ENCODE results near the gene SESN3.
"Not testable (repeated sequence)": the region's sequence is repeated elsewhere in the genome, so short reads cannot be mapped to it uniquely, and the experiment has no call there.

Gene SESN3

GRCh38 chr11:95219599-95219998, 11.4 kb downstream of the SESN3 start:
- no peak for DNase-seq (ENCODE audit: low spot score)

DNA sequence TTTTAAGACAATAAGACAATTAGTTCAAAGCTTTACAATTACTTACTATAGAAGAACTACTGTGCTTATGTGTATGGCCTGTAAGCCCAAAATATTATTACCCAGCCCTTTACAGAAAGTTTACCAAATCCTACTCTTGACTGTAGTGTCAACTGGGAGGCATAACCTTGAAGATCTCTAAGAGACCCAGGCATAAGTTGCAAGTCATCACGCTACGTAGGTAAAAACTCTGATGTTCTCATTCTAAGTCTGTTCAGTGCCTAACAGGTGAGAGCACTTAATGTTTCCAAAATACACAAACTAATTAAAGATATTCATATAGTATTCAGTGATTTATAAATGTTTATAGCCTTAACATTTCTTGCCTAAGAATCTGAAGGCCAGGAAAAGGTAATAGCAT, 12.9 kb downstream of the SESN3 start:
- DNase-seq (ENCODE audit: low spot score), result no peak

DNA sequence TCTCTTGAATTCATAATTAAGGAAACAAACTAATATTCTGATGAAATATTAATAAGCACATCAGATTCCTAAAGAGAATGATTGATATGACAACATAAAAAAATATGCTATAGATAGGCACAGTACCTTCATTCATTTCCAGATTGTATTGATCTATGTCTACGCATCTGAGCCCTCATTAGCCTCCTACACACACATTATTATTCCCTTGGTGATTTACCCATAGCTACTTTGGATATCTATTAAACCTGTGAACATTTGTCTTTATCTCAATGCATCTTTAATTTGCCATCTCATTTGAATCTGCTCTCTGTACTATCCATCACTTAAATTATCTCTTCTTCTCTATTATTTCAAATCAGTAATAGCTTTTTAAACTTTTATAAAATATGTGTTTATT, 18.4 kb downstream of the SESN3 start:
- no peak for DNase-seq (ENCODE audit: low spot score)

DNA sequence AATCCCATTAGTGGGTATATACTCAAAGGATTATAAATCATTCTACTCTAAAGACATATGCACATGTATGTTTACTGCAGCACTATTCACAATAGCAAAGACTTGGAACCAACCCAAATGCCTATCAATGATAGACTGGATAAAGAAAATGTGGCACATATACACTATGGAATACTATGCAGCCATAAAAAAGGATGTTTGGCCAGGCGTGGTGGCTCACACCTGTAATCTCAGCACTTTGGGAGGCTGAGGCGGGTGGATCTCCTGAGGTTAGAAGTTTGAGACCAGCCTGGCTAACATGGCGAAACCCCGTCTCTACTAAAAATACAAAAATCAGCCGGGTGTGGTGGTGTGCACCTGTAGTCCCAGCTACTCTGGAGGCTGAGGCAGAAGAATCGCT, 21.5 kb downstream of the SESN3 start:
- not testable (repeated sequence) for DNase-seq (ENCODE audit: low spot score)

DNA sequence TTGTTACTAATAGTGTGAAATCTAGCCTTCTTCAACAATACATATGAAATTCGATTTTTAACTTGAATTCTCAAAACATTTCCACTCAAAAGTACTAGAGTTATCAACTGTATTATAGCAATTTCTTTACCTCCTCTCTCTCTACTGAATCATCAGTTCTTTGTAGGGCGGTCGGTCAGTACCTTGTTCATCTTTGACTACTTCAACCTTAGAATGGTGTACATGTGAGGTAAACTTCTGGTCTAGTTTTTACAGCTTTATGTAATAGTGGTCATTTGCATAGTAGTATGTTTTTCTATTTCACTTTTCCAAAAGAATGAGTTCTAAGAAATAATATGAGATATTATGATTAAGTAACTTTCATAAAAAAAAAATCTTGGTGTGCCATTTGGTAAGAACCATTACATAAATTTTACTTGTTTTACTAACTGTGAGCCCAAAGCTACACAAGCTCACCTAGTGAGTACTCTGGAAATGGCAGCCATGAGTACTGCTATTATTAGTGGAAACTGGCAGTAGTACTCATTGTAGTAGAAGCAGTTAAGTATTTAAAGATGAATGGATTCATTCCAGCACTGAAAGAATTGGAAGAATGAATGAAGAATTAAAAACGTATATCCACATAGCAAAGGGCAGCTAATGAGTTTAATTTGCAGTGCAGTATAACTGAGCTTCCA, 30.1 kb downstream of the SESN3 start:
- no peak for DNase-seq (ENCODE audit: low spot score)

DNA sequence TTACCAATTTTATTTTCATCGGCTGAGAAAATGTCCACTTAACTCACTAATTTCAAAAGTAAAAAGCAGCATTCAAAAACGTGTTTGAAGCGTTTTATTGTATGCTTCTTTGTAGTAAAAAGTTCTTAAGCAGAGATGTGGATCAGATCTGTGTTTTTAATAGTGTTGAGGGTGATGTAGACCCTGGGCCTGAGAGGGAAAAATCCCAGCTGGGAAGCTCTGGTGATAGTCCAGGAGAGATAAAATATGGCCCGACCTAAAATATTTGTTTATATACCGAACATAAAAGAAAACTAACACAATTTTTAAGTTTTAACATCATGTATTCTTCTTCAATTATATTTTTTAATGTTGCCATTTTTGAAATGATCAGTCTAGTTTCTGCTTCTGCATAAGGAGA, 35.2 kb downstream of the SESN3 start:
- DNase-seq (ENCODE audit: low spot score), result no peak

DNA sequence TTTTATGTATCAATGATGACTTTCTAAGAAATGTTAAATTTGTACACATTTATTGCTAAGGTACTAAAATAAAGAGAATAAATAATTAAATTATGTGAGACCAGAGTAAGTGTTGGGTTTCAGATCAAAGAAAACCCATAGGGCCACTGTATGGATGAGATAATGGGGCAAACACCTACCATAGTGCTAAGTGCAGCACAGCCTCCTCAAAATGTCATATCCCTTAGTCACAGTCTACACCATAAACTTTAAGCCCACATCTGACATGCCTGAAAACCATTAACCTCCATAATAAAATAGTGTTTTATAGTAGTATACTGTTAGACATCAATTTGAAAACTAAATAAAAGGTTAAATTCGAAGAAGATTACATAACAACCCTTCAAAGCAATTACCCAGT, 37.5 kb downstream of the SESN3 start:
- peak; percentile 25 for DNase-seq (ENCODE audit: low spot score)

- DNase-seq (ENCODE audit: low spot score), result no peak
These were observed 38.3 kb downstream of the SESN3 start for GRCh38 chr11:95192717-95193116.

DNA sequence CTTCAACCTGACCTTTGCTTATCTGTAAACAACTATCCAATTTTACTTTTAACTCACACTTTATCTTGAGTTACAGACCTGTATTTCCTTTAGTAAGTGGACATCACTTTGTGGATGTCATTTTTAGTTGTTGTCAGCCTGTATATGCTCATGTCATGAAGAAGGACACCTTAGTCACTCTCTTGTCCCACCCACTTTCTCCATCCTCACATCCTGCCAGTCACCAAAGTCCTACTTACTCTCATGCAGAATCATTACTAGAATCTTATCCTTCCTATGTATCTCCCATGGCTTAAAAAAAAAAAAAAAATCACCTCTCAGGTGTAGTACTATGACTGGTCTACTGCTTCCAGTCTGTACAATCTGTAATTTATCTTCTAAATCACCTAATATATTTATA, 43.3 kb downstream of the SESN3 start:
- no peak for DNase-seq (ENCODE audit: low spot score)

- DNase-seq (ENCODE audit: low spot score), result no peak
These were observed 48.6 kb downstream of the SESN3 start for GRCh38 chr11:95182397-95182796.

DNA sequence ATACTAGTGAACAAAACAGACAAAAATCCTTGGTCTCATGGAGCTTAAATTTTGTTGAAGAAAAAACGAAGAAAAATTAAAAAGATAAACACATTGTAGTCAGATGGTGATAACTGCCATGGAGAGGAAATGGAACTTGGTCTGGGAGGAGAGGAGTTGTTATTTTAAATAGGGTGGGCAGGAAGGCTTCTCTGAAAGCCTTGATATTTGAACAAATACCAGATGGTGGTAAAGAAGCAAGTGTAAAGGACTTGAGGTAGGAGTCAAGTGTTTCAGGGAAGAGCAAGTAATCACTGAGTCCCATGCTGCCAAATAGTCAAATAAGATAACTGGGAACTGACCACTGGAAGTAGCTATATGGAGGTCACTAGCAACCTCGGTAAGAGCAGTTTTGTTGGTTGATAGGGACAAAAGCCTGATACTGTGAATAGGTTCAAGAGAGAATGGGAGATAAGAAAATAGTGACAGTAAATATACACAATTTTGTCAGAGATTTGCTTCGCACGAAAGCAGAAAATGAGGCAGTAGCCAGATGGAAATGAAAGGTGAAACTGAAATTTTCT, 55.1 kb downstream of the SESN3 start:
- DNase-seq (ENCODE audit: low spot score), result no peak

- no peak for DNase-seq (ENCODE audit: low spot score)
These were observed 60.7 kb downstream of the SESN3 start for GRCh38 chr11:95170294-95170693.

DNA sequence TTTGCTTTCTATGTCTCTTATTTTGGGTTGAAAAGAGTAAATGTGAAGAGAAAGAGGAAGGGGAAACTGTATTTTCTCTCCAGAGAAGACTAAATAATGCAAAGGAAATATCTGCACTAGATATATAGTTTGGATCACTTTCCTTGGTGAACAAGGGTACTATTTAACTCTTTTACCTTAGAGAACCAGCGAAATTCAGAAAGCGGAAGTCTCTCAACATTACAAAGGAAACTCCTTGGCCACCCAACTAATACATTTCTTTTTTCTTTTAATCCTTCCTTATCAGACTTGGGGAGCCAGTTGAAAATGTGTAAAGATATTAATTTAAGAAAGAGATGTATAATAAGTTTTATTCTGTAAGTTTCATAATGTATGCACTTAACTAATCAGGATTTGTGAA, 64.2 kb downstream of the SESN3 start:
- DNase-seq (ENCODE audit: low spot score), result no peak

GRCh38 chr11:95165638-95166037, 65.4 kb downstream of the SESN3 start:
- DNase-seq (ENCODE audit: low spot score), result no peak

DNA sequence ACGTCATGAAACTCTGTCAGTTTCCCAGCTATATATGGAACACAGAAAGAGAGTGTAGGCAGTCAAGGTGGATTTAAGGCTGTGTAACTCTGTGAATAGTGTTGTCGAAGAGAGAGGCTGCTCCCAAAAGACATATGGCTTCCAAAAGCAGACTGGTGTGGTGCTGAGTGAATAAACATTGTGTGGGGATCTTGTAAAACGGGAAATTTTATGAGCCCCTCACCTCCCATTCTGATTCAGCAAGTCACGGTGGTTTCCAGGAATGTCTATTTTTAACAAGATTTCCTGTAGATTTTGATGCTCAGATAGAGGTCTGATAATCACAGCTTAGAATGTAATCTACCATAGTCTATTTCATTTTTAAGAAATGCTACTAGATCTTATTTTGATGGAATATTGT, 67.9 kb downstream of the SESN3 start:
- DNase-seq (ENCODE audit: low spot score), result no peak

DNA sequence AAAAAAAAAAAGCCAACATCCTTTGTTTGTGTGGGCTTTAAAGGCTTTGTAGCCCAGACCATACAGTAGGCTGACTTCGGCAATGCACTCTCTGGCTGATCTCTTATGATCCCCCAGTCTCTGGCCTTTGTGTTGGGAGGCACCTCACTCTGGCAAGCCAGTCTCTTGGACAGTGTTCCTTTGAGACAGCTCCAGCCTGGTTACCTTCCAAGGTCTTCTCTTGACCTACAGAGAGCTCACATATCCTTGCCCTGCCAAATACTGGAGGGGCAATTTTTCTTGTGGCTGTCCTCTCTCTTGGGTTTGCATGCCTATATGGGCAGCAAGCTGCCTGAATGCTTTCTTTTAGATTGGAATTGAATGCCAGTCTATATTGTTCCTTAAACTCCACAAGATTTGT, 69.8 kb downstream of the SESN3 start:
- no peak for DNase-seq (ENCODE audit: low spot score)

DNA sequence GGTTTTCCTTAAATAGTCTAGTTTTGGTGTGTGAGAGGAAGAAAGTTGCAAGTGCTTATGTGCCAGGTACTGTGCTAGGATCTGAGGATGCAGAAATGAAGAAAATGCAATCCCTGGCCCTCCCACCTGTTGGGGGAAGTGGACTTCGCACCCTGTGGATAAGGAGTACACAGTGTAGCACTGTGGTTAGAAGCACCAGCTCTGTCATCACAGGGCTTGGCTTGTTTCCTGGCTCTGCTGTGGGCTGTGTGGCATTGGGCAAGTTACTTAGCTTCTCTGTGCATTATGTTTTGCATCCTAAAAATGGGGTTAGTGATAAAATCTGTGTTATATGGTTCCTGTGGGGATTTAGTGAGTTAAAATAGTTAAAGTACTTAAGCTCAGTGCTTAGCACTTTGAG, 73.2 kb downstream of the SESN3 start:
- DNase-seq (ENCODE audit: low spot score), result no peak

GRCh38 chr11:95156916-95157541, 74.0 kb downstream of the SESN3 start:
- no peak for DNase-seq (ENCODE audit: low spot score)

- DNase-seq (ENCODE audit: low spot score), result no peak
These were observed 74.8 kb downstream of the SESN3 start for GRCh38 chr11:95156133-95156721.

DNA sequence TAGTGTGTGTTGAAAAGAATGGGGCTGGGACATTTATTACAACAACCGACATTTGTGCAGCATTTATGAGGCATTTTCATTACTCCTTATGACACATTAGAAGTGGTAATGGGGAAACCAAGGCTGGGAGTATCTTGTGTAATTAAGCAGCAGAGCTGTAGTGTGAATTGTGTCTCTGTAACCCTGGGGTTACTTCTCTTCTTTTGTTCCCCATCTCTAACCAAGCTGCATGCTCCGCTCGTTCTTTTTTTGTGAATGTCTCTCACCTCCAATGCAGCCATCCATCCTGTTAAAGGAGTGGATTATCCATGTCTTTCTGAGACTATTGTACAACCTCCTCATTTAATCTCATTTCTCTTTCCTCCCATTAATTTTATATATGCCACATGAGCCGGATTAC, 75.6 kb downstream of the SESN3 start:
- no peak for DNase-seq (ENCODE audit: low spot score)

DNA sequence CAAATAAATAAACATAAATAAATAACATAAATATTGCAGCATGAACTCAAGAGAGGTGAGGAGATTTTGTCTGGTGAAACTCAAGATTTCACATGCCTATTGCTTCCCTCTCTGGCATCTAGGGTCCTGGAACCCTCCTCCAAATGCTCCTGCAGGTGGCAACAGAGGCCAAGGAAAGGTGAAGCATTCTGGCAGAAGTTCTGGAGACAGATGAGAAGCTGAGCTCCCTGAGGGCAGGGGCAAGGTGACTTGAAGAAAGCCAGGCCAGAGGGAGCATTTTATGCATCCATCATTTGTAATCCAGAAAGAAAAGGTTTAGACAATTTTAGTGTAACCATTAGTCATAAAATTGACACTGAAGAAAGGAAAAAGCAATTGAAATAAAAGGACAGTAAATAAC, 76.5 kb downstream of the SESN3 start:
- DNase-seq (ENCODE audit: low spot score), result peak; percentile 56

DNA sequence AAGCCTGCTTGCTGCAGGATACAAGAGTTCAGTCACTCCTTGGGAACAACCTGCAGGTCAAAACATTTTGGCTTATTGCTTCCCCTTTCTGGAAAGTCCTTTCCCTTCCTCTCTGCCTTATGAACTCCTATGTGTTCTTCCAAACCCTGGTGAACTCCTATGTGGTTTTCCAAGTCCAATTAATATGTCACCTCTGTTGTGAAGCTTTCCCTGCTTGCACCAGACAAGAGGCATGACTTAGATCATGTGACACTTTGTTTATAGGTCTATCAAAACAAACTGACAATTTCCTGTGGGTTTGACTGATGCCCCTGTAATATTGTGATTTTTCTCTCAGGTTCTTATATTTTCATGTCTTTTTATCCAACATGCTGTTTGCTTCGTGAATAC, 77.2 kb downstream of the SESN3 start:
- DNase-seq (ENCODE audit: low spot score), result no peak

Data from SW480 (cell line).